GM19395 (cell line): ENCODE measurements around the gene CORO7.

Experiments
- ATAC-seq: cut with Tn5 transposase; IDR thresholded peaks from one replicate; pipeline ENCODE4 v1.9.1; 2021; ENCODE audit warnings: mild to moderate bottlenecking, moderate library complexity; ENCODE audit not compliant: unreplicated experiment

The CORO7 gene

DNA sequence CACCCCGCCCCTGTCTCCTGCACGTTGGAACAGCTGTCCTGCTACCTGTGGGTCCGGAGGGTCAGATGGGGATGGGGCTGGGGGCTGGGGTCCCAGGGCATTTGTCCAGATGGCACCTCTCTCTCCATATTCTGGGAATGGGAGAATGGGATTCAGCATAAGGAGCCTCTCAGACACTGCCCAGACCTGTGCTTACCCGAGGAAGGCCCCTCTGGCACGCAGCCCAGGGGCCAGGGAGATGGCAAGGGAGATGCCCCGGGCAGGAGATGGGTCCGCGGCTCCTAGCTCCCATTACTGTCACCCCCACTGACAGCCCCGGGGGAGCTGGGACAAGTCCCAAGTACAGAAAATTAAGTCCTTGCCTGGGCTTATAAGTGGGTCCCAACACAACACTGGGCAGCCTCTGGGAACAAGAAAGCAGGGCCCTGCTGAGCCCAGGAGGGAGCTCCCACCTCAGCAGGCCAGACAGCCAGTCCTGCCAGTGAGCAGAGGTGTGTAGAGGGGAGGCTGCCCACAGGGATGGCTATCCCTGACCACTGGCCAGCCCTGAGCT, 43.0 kb downstream of the CORO7 start:
- ATAC-seq = no peak

DNA sequence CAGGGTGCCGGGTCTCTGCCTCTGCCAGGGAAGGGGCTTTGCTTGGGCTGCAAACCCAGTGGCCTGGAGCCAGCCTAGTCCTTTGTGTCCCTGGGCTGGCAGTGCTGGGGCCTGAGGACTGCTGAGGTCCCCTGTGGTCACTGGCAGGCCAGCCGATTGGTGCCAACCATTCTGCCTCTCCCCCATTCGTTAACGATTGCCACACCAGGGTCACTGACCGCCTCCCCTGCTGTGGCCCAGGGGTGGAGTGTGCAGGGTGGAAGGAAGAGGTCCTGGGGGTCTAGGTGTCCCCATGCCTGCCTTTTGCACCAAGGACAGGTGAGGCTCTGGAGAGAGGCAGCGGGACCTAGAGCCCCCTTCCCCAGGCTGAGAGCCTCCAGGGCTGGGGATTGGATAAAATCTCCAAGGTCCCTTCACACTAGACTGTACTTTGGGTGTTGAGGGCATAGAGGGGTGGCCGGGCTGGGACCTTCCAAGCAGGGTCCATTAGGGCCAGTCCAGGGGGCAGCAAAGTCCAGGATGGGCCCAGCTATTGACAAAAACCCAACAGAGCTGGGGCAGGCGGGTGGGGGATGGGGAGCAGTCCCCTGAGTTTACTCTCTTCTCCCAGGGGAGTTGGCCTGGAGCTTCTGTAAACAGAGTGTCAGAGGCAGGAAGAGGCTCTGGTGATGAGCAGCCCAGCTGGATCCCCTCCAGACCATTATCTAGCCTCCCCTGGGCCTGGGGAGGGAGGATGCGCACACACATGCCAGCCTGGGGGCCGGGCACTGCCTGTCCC, 43.6 kb downstream of the CORO7 start:
- no peak for ATAC-seq

DNA sequence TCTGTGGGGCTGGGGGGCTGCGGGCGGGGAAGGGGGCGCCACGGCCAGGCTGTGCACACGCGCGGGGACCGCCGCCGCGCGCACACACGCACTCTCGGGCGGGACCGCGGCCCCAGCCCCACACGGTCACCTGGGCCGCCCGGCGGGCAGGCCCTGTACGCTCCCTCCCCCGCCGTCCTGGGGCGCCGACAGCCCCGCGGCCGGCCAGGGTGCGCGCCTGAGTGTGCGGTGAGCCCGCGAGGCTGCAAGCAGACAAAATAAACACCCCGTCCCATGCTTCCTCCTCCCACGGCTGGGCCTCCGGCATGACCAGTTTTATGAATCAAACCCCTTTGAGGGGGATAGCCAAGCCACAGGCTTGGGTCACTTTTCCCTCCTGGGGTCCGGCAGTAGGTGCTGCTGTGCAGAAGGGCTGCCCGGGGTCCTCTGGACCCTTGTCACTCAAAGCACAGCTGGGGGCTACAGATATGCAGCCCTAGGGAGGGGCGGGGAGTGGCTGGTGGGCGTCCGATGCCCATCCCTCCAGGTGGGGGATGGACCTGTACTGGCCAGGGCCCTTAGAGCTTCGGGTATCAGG, 44.3 kb downstream of the CORO7 start:
- ATAC-seq = peak; percentile 36

DNA sequence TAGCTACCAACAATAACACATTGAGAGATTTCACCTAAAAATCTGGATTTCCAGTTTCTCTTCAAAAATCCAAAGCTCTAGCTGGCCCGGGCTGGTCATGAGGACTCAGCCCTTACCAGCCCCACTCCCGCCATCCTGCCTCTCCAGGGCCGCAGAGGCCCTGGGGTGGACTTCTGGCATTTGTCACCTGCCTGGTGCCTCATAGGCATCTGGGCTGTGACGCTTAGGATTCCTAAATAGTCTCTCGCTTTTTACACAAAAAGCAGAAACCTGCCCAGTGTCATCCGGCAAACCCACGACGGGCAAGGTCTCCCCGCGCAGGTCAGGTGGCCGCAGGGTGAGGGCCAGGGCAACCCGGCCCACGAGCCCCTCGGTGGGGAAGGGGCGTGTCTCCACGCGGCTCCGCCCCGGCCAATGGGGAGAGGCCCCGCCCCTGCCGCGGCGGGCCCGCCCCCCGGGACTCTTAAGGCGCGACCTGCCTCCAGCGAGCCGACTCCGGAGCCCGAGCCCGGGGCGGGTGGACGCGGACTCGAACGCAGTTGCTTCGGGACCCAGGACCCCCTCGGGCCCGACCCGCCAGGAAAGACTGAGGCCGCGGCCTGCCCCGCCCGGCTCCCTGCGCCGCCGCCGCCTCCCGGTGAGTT, 44.9 kb downstream of the CORO7 start, which contains the start of gene VASN:
TSS of gene VASN (plus strand) at position 492 of the 644 bp plus-strand sequence. CDS start 9,030 bp downstream, outside the sequence.
- peak; percentile 63 for ATAC-seq

DNA sequence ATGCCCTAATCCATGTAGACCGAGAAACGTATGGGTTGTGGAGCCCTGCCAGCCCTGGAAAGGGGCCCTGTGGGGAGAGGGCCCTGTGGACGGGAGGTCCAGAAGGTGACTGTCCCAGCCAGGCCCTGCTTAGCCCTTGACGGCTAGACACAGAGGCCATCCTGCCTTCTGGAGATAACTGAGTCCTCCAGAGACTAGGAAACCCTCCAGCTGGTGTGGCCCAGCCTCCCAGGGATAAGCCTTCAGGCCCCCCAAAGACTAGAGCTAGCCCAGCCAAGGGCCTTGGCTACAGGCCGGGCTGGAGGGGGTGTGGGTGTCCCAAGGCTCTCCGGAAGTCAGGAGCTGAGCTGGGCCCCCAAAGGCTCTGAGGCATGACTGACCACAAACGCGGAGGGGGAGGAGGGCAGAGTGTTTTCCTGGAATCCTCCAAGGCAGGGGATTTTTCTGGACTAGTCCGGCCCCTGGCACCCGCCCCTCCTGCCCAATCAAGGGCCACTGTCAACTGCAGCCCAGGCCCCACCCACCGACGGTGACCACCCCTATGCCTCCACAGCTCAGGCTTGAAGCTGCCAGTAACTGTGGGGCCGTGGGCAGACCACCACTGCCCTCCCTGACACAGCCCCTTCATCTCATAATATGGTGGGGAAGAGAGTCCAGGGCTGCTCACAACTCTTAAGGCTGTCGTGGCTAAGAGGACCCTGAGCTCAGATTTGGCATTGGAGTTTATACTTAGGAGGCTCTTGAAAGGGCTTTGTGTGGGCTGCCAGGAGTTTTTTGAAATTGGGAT, 45.6 kb downstream of the CORO7 start:
- no peak for ATAC-seq

DNA sequence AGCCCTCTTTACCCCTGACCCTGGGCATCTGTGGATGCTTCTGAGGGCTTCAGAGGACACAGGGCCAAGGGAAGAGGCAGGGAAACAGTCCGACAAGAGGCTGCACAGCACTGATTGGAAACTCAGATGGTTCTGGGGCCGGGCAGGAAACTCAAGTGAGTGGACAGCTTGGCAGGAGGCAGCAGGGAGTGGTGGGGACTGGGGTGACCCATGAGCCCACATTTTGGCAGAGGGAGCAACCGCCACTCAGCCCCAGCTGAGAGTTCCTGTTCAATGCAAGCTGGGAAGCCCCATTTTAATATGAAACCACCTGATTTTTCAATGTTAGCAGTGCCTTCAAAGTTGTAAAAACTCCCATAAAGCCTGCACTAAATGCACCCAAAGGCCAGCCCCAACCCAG, 46.2 kb downstream of the CORO7 start:
- no peak for ATAC-seq

DNA sequence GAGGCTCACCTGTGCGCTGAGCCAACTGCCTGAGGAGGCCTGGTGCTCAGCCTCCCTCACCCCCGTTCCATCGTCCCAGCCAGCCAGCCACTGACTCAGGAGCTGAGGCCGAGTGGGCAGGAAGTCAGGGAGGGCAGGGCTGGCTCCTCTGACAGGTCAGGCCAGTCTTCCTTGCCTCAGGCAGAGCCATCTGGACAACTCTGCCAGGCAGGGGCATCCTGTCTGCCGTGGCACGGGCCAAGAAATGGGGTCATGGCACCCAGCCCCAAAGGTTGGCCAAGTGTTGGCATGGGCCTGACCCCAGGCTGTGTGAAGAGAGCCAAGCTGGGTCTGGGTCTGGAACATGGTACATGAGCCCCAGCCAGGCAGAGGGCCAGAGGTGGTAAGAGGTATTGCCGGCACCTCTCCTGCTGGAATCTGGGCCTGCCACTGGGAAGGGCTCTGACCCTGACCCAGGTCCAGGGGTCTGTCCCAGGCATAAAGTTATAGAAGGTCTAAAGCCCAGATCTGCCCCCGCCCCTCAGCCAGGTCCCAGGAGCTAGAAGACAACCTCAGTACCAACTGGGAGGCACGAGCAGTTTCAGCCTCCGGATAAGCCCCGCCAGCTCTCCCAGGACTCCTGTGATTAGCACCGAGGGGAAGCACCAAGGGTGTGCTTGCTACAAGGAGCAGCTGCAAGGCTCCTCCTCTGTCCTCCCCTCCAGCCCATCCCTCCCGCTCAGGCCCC, 47.2 kb downstream of the CORO7 start:
- no peak for ATAC-seq

DNA sequence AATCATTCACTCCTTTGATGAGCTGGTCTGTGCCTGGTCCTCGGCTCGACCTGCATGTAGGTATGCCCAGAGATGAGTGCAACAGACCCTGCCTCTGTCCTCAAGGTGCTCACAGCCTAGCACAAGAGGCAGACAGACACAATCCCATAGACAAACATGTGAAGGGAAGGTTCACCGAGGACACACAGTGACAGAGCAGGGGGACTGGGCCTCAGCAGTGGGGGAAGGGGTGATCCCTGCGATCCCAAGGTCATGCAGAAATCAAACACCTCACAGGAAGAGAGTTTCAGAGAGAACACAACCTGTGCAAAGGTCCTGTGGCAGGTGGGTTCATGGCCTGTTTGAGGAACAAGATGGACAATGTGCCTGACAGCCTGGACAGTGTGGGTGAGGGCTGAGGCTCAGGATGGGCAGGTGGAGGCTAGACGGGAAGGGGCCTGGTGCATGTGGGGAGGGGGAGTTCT, 49.0 kb downstream of the CORO7 start:
- no peak for ATAC-seq

DNA sequence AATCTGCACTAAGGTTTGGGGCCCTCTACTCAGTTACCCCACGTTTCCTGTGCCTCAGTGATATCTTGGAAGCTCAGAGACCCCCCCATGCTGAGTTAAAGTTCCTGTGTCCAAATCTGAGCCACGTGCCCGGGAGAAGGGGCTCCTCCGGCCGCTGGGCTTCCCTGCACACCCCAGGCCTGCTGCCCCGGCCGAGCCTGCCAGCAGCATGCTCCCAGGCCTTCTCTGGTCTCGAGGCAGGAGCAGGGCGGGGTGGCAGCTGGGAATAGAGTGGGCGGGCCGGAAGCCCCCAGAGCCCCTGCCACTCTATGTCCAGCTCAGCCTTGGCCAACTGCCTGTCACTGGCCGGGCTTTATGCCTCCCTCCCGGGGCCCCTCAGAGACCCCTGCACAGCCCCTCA, 50.4 kb downstream of the CORO7 start:
- ATAC-seq = no peak

DNA sequence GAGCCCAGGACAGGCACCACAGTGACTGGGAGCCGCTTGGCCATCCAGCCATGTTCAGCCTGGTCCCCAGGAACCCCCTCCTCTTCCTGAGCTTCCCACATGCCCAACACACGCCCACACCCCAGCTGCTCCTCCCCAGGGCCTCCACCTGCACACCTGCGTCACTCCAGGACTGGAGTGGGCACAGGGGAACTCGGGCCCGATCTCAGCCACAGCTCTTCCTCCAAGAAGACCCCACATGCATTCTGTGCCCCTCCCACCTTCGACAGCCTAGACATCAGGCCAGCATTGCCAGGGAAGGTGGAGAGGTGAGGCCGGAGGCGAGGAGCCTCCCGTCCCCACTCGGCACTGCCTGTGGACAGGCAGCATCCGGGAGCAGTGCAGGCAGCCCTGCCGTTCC, 50.8 kb downstream of the CORO7 start:
- ATAC-seq = no peak

DNA sequence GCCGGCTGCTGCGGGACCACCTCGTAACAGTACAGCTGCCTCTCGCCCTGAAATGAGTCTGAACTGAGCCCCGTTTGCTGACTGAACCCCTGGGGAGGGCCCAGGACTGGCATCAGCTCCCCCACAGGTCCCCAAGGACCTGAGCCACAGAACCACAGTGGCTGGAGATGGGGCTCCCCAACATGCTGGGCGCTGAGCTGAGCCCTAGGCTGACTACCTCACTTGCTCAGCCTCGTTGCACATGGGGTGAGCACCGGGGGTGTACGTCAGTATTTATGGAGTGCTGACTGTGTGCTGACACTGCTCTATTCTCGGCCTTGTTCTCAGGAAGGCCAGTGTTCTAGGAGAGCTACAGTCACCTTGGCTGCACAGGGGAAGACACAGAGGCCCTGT, 51.4 kb downstream of the CORO7 start:
- no peak for ATAC-seq

DNA sequence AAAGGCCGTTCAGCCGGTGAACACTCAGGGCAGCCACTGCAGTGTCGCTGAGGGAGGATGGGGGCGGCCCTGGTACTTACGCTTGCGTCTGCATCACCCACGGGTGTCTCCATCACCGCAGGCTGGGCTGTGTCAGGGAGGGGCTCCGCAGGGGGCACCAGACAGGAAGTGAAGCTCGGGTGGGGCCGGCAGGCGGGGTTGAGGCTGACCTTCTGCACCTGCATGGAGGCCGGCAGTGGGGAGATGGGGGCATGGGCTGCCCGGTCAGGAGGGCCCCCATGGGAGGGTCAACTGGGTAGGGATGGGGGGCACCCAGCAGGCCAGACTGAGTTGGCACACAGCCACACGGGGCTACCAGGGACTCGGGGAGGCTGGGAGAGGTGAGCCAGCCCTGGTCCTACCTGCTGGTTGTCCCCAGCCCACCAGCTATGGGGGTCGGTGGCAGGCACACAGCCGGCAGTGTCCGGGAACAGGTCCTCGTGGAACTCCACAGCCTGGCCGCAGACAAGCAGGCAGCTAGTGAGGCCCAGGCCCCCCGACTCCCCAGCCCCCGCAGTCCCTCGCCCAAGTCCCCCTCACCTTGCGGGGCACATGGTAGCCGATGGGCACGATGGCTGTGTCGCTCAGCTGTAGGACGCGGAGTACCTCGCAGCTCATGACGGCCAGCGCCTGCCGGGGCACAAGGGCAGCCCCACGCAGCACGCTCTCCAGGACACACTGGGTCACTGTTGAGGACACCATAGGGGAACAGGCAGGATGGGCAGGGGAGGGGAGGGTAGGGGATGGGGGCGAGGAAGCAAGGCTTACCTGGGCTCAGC, 52.0 kb downstream of the CORO7 start:
- no peak for ATAC-seq

DNA sequence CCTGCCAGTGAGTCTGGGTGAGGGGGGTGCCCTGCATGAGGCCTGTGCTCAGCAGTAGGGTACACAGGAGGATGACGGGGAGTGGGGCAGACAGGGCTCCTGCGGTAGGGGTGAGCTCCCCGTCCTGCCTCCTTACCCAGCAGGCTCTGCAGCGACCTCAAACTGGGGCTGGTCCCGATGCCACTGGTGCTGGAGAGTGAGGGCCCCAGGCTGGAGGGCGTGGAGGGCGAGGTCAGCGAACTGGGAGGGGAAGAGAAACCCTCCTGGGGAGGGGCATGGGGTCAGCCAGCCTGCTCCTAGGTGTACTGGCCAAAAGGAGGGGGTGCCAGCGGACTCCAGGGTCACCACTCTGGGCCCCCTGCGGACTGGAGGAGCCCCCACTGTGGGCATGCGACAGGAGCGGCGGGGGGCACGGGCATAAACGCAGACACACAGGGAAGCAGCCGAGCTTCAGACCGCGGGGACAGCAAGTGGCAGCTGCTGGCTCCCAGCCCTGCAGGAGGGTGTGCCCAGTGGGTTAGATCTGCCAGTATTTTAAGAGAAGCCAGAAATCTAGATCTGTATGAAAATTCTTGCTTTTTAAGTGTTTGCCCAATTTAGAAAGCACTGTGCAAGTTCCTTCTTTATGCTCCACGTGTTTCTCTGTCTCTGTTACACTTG, 53.8 kb downstream of the CORO7 start:
- ATAC-seq = no peak

DNA sequence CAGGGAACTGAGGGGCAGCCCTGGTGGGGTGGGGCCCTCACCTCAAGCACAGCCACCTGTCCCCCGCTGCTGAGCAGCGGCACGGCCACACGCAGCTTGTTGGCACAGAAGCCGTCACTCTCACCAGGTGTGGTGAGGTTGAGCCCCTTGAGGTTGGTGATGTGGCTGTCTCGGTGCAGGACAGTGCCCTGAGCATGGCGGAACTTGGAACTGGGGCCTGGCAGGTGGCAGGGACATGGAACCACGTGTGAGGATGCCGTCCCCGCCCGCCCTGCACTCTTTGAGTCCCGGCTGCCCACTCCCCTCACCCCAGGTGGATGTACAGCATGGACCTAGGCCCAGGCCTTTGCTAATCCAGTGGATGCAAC, 54.5 kb downstream of the CORO7 start:
- ATAC-seq = no peak

DNA sequence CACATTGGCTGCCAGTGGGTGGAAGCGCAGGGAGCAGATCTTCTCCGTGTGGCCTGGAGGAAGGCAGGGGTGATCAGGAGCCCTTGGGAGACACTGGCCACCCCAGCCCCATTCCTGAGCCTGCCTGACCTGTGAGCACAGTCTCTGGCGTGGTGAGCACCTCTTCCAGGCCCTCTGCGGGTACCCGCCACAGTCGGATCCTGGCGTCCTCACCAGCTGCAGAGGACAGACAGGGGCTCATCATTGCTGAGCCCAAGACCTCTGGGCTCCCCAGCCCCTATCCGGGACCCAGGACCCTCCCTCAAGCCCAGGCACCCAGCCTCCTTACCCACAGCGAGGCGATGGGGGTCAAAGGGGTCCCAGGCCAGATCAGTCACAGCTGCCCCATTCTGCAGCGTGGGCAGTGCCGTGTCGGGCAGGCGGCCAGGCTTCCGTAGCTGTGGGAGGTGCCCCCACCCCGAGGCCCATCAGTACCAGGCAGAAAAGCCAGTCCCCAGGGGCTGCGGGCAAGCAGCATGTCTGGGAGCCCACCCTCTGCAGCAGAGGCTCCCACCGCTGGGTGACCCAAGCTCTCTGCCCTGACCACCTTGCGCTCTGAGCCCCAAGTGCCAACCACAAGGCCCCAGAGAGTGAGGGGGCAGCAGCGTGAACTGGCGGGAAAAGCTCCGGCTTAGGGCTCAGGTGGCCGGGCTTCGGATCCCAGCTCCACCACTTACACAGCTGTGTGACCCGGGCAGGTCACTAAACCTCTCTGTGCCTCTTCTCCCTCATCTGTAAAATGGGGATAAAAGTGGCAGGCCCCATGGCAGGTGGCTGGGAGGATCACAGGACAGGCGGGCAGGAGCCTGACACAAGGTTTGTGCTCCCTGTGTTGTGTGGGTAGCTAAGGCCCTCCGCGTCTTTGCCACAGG, 55.1 kb downstream of the CORO7 start:
- ATAC-seq = no peak

DNA sequence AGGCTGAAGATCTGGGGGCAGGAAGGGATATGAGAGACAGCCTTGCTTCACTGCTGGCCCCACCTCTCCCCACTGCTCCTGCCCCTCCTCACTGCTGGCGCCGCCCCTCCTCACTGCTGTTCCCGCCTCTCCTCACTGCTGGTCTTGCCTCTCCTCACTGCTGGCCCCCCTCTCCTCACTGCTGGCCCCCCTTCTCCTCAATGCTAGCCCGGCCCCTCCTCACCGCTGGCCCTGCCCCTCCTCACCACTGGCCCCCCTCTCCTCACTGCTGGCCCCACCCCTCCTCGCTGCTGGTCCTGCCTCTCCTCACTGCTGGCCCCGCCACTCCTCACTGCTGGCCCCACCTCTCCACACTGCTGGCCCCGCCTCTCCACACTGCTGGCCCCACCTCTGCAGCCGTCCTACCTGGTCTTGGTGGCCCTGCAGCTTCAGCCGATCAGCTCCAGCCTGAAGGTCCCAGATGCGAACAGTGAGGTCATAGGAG, 55.8 kb downstream of the CORO7 start:
- no peak for ATAC-seq

DNA sequence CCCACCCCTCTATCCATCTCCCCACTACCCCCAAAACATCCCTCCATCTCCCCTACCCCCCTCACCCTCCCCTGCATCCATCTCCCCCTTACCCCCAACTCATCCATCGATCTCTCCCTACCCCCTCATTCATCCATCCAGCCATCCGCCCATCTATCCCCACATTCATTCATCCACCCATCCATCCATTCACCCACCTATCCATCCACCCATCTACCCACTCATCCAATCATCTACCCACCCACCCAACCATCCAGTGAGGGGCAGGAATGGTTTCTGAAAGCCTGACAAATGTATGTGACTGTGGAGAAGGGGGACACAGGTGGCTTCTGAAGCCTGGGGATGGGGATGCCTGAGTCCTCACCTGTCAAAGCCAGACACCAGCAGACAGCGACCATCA, 56.5 kb downstream of the CORO7 start:
- no peak for ATAC-seq
